ENCODE results near the gene UNC13A.

DNA sequence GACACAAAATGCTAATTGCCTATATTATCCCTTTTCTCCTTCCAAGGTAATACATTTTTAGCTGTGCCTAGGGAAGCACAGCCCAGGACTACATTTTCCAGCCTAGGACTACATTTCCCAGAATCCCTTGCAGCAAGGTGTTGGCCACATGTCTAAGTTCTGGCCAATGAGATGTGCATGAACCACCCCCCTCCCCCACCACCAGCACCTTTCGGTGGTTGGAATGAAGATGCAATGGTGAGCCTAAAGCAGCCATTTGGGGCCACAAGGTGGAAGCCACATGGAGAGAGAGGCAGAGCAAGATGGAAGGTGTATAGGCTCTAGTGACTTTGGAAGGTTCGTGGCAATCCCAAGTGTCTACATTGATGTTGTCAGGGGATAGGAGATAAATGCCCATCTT, 16.2 kb downstream of the UNC13A start:
- TF ChIP-seq POLR2A (IDR thresholded peaks at IDR 0.05), result no peak
- TF ChIP-seq, protein P1, sequence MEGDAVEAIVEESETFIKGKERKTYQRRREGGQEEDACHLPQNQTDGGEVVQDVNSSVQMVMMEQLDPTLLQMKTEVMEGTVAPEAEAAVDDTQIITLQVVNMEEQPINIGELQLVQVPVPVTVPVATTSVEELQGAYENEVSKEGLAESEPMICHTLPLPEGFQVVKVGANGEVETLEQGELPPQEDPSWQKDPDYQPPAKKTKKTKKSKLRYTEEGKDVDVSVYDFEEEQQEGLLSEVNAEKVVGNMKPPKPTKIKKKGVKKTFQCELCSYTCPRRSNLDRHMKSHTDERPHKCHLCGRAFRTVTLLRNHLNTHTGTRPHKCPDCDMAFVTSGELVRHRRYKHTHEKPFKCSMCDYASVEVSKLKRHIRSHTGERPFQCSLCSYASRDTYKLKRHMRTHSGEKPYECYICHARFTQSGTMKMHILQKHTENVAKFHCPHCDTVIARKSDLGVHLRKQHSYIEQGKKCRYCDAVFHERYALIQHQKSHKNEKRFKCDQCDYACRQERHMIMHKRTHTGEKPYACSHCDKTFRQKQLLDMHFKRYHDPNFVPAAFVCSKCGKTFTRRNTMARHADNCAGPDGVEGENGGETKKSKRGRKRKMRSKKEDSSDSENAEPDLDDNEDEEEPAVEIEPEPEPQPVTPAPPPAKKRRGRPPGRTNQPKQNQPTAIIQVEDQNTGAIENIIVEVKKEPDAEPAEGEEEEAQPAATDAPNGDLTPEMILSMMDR (IDR thresholded peaks at IDR 0.05), result no peak
